Thyroid gland (tissue), 4 donors: ENCODE results near the gene CUTC. TPM values are rescaled to one million over a fixed set of nuclear protein-coding genes. Genes with fewer than 3 reads are reported as not detected.

Experiments
- DNase-seq, 2 donors: peaks; one replicate each; pipeline ENCODE4 v3.0.0-alpha.2; 2019
- H3K27ac ChIP-seq, 3 donors: fragments of 200-600 bp; sonication (generic); 1 replicate in 2 of 3; 2 replicates in 1 of 3; pipeline ENCODE4 v1.5.1; 2016 to 2019; ENCODE audit warnings: mild to moderate bottlenecking in 1 of 3, moderate library complexity in 1 of 3
- H3K27me3 ChIP-seq: fragments of 200-600 bp; sonication (generic); one replicate; pipeline ENCODE4 v1.5.1; 2019
- H3K36me3 ChIP-seq, 2 donors: fragments of 200-600 bp; sonication (generic); one replicate each; pipeline ENCODE4 v1.5.1; 2016 to 2019
- H3K4me1 ChIP-seq, 2 donors: fragments of 200-600 bp; sonication (generic); one replicate each; pipeline ENCODE4 v1.5.1; 2017 to 2019
- H3K4me3 ChIP-seq, 3 donors: fragments of 200-600 bp; sonication (generic); replicated peaks in 1 of 3; 1 replicate in 2 of 3; 2 replicates in 1 of 3; pipeline ENCODE4 v1.5.1; 2016; ENCODE audit warnings: mild to moderate bottlenecking in 1 of 3
- H3K9me3 ChIP-seq: fragments of 200-600 bp; sonication (generic); one replicate; pipeline ENCODE4 v1.5.1; 2017
- CTCF ChIP-seq, 6 experiments: fragments of 200-600 bp in 3 of 6; fragments of 450-650 bp in 3 of 6; sonication (generic) in 3 of 6; IDR thresholded peaks; one replicate each; pipeline ENCODE4 v1.5.1; 2016 to 2019; ENCODE audit warnings: antibody characterized with exemption in 6 of 6, mild to moderate bottlenecking in 2 of 6, inconsistent platforms in 1 of 6, moderate library complexity in 1 of 6
- POLR2A ChIP-seq, 2 donors: fragments of 450-650 bp; IDR thresholded peaks; one replicate each; pipeline ENCODE4 v1.6.1; 2017; ENCODE audit warnings: antibody characterized with exemption in 2 of 2, mild to moderate bottlenecking in 2 of 2, moderate library complexity in 1 of 2
- WGBS, 2 donors: methylation state at CpG; one replicate each; pipeline ENCODE4 v1.1.5; 2017; 5-methylcytosine and 5-hydroxymethylcytosine counted together
- intact Hi-C: fragments of 100-400 bp; cut with DNase I; formaldehyde crosslinking; loops from one replicate; pipeline ENCODE4 v1.15.1; 2023
- total RNA-seq, 4 donors: library from RNA; depleted of rRNA; stranded (reverse); fragments of >200 nt; gene quantifications; one replicate each; pipeline ENCODE4 v1.2.3, GENCODE V29; 2016

Gene CUTC
- total RNA-seq, 4 donors from 2014 or later: 18.6 to 25.7 (median 20.7) TPM

GRCh38 chr10:99769706-99770105, 37.7 kb downstream of the CUTC start:
- WGBS, 2 donors: 88% methylated on average over 5 of the region's 5 CpGs
- Histone ChIP-seq H3K4me3 (no peak overlapping the region), H3K27ac (no peak overlapping the region), H3K36me3 (no peaks in the 10 kb centered on the region), H3K9me3 (no peaks in the 10 kb centered on the region), H3K4me1 (no peaks in the 10 kb centered on the region), H3K27me3 (no peaks in the 10 kb centered on the region)
- intact Hi-C loops: no loop called here
- DNase-seq: no peak
- no peak for TF ChIP-seq CTCF (IDR thresholded peaks at IDR 0.05)
- no peak for TF ChIP-seq POLR2A (IDR thresholded peaks at IDR 0.05)

- intact Hi-C loops: no loop called here
These were observed 38.5 kb downstream of the CUTC start for GRCh38 chr10:99770408-99771045.

GRCh38 chr10:99775850-99776249, 43.8 kb downstream of the CUTC start:
- no peaks in the 10 kb centered on the region for H3K36me3 ChIP-seq
- no peaks in the 10 kb centered on the region for H3K27me3 ChIP-seq
- TF ChIP-seq CTCF (IDR thresholded peaks at IDR 0.05) (no peak), POLR2A (IDR thresholded peaks at IDR 0.05) (no peak)
- no peaks in the 10 kb centered on the region for H3K4me1 ChIP-seq
- no peak overlapping the region for H3K4me3 ChIP-seq
- H3K27ac ChIP-seq: no peak overlapping the region
- no peak for DNase-seq
- intact Hi-C loops: no loop called here
- no peaks in the 10 kb centered on the region for H3K9me3 ChIP-seq

More at GRCh38 chr10:99770408-99771045, 38.5 kb downstream of the CUTC start:
- Histone ChIP-seq H3K27ac (no peak overlapping the region), H3K36me3 (no peaks in the 10 kb centered on the region), H3K9me3 (no peaks in the 10 kb centered on the region), H3K4me1 (no peaks in the 10 kb centered on the region), H3K27me3 (no peaks in the 10 kb centered on the region), H3K4me3 (no peak overlapping the region)
- TF ChIP-seq CTCF (IDR thresholded peaks at IDR 0.05): no peak
- TF ChIP-seq POLR2A (IDR thresholded peaks at IDR 0.05): no peak
- 81 to 82% methylated on average over 4 of the region's 4 CpGs for WGBS, 2 donors
- DNase-seq: no peak

GRCh38 chr10:99777918-99778714, 46.1 kb downstream of the CUTC start:
- no peak for DNase-seq
- no peaks in the 10 kb centered on the region for H3K4me1 ChIP-seq
- H3K27ac ChIP-seq: no peak overlapping the region
- H3K4me3 ChIP-seq: no peak overlapping the region
- TF ChIP-seq POLR2A (IDR thresholded peaks at IDR 0.05) (no peak), CTCF (IDR thresholded peaks at IDR 0.05) (no peak)
- no peaks in the 10 kb centered on the region for H3K27me3 ChIP-seq
- intact Hi-C loops: no loop called here
- no peaks in the 10 kb centered on the region for H3K36me3 ChIP-seq
- 92 to 93% methylated on average over 1 of the region's 1 CpG for WGBS, 2 donors
- H3K9me3 ChIP-seq: no peaks in the 10 kb centered on the region

- H3K9me3 ChIP-seq: no peaks in the 10 kb centered on the region
- no peak for TF ChIP-seq POLR2A (IDR thresholded peaks at IDR 0.05)
- no peak for TF ChIP-seq CTCF (IDR thresholded peaks at IDR 0.05)
- H3K27me3 ChIP-seq: no peaks in the 10 kb centered on the region
- H3K36me3 ChIP-seq: no peaks in the 10 kb centered on the region
- intact Hi-C loops: no loop called here
- no peak overlapping the region for H3K4me3 ChIP-seq
- no peaks in the 10 kb centered on the region for H3K4me1 ChIP-seq
- 48 to 56% methylated on average over 4 of the region's 4 CpGs for WGBS, 2 donors
- H3K27ac ChIP-seq: no peak overlapping the region
- no peak for DNase-seq
These were observed 47.3 kb downstream of the CUTC start for GRCh38 chr10:99779335-99779734.
